Neural cell (in vitro differentiated cells): ENCODE measurements around the gene NPRL2. TPM values are rescaled to one million over a fixed set of nuclear protein-coding genes. Genes with fewer than 3 reads are reported as not detected.

Experiments
- H2AFZ ChIP-seq: fragments of 200-600, 300-800 bp; sonication (generic), shearing (Covaris generic); 2 replicates; pipeline ENCODE4 v1.6.0; 2014; ENCODE audit warnings: low read depth, mild to moderate bottlenecking, antibody characterized with exemption, low read length, moderate library complexity
- H3F3A ChIP-seq: fragments of 200-600 bp; shearing (Covaris generic); 2 replicates; pipeline ENCODE4 v1.6.1; 2016; ENCODE audit warnings: mild to moderate bottlenecking, moderate library complexity, mixed read lengths, antibody characterized with exemption, low read length; ENCODE audit not compliant: insufficient read depth, poor library complexity, severe bottlenecking
- H3K27ac ChIP-seq: fragments of 200-600, 300-800 bp; sonication (generic), shearing (Covaris generic); 2 replicates; pipeline ENCODE4 v1.5.1; 2014; ENCODE audit warnings: mild to moderate bottlenecking, low read length, moderate library complexity
- H3K27me3 ChIP-seq: fragments of 300-800, 200-600 bp; sonication (generic), shearing (Covaris generic); 2 replicates; pipeline ENCODE4 v1.6.0; 2014; ENCODE audit warnings: mild to moderate bottlenecking, low read depth, low read length, moderate library complexity; ENCODE audit not compliant: insufficient read depth
- H3K36me3 ChIP-seq: fragments of 300-800, 200-600 bp; sonication (generic), shearing (Covaris generic); 2 replicates; pipeline ENCODE4 v1.5.1; 2014; ENCODE audit warnings: mild to moderate bottlenecking, antibody characterized with exemption, low read length, moderate library complexity; ENCODE audit not compliant: insufficient read depth
- H3K4me2 ChIP-seq: fragments of 300-800, 200-600 bp; sonication (generic), shearing (Covaris generic); 2 replicates; pipeline ENCODE4 v1.6.0; 2014; ENCODE audit warnings: mild to moderate bottlenecking, low read length
- H3K4me3 ChIP-seq: fragments of 300-800, 200-600 bp; sonication (generic), shearing (Covaris generic); 2 replicates; pipeline ENCODE4 v1.5.1; 2014; ENCODE audit warnings: mild to moderate bottlenecking, low read length, moderate library complexity
- H3K79me2 ChIP-seq: fragments of 200-600 bp; shearing (Covaris generic); replicated peaks from 2 replicates; pipeline ENCODE4 v1.6.0; 2014; ENCODE audit warnings: mild to moderate bottlenecking, low read length, moderate library complexity; ENCODE audit not compliant: insufficient read depth
- H3K9ac ChIP-seq: fragments of 300-800, 200-600 bp; sonication (generic), shearing (Covaris generic); 2 replicates; pipeline ENCODE4 v1.6.1; 2016; ENCODE audit warnings: mild to moderate bottlenecking, low read length, mixed read lengths
- H3K9me2 ChIP-seq: fragments of 200-600 bp; shearing (Covaris generic); 2 replicates; pipeline ENCODE4 v1.6.1; 2016; ENCODE audit warnings: mild to moderate bottlenecking, low read length, mixed read lengths; ENCODE audit not compliant: insufficient read depth
- H3K9me3 ChIP-seq: fragments of 200-600, 300-800 bp; sonication (generic), shearing (Covaris generic); 2 replicates; pipeline ENCODE4 v1.6.1; 2016; ENCODE audit warnings: mild to moderate bottlenecking, mixed run types, low read length, moderate library complexity, mixed read lengths
- H4K20me1 ChIP-seq: fragments of 200-600 bp; shearing (Covaris generic); 2 replicates; pipeline ENCODE4 v1.6.1; 2016; ENCODE audit warnings: mild to moderate bottlenecking, mixed run types; ENCODE audit not compliant: insufficient read depth
- EP300 ChIP-seq: fragments of 450-650 bp; conservative IDR thresholded peaks from 2 replicates; pipeline ENCODE4 v1.6.1; 2014; ENCODE audit warnings: antibody characterized with exemption, mild to moderate bottlenecking, moderate library complexity; ENCODE audit not compliant: poor library complexity, severe bottlenecking
- EZH2 ChIP-seq: fragments of 200-600, 300-800 bp; shearing (Covaris generic), sonication (generic); IDR thresholded peaks from 2 replicates; pipeline ENCODE4 v1.6.1; 2014; ENCODE audit warnings: antibody characterized with exemption, low read length, borderline replicate concordance, mild to moderate bottlenecking; ENCODE audit not compliant: insufficient read depth, poor library complexity, severe bottlenecking
- MXI1 ChIP-seq: fragments of 450-650 bp; conservative IDR thresholded peaks from 2 replicates; pipeline ENCODE4 v1.6.1; 2014; ENCODE audit warnings: antibody characterized with exemption, mild to moderate bottlenecking; ENCODE audit not compliant: poor library complexity, severe bottlenecking
- POLR2AphosphoS5 ChIP-seq: IDR thresholded peaks from 2 replicates; pipeline ENCODE4 v1.6.1; 2012
- RAD21 ChIP-seq: fragments of 450-650 bp; conservative IDR thresholded peaks from 2 replicates; pipeline ENCODE4 v1.6.1; 2014; ENCODE audit warnings: antibody characterized with exemption, mild to moderate bottlenecking, moderate library complexity
- SMC3 ChIP-seq: fragments of 450-650 bp; conservative IDR thresholded peaks from 2 replicates; pipeline ENCODE4 v1.6.1; 2014; ENCODE audit warnings: antibody characterized with exemption, mild to moderate bottlenecking, moderate library complexity; ENCODE audit not compliant: poor library complexity
- TAF1 ChIP-seq: IDR thresholded peaks from 2 replicates; pipeline ENCODE4 v1.6.1; 2012; ENCODE audit warnings: low read depth
- polyA plus RNA-seq: library from polyadenylated mRNA; depleted of rRNA; stranded (reverse); fragments of >200 nt; gene quantifications from 2 replicates; pipeline ENCODE4 v1.2.3, GENCODE V29; 2014
- TF ChIP-seq, protein P1 (sequence below): fragments of 450-650 bp; IDR thresholded peaks from 2 replicates; pipeline ENCODE4 v1.5.1; 2014; ENCODE audit warnings: antibody characterized with exemption, mild to moderate bottlenecking, moderate library complexity; ENCODE audit not compliant: poor library complexity, severe bottlenecking
- TF ChIP-seq, protein P2 (sequence below): IDR thresholded peaks from 2 replicates; pipeline ENCODE4 v1.6.1; 2012; ENCODE audit warnings: borderline replicate concordance

NPRL2 gene
- polyA plus RNA-seq, 1 donor from 2014 or later = 118 TPM

DNA sequence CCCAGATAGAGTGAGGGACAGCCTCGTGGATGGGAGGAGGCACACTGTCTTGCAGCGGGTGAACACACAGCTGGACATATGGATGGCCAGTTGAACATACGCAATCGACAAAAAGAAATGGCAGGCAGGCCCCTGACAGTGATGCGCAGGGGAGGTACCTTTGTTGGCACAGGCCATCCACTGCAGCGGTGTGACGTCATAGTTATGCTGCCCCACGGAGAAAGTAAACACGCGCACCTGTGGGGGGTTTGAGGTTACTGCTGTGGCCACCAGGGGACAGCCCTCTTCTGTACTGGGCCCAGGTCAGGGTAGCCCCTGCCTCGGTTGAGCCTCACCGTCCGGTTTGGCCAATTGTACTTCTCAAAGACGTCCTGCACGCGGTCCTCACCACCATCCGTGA, 28.2 kb upstream of the NPRL2 start:
- no peaks in the 10 kb centered on the region for H4K20me1 ChIP-seq
- no peaks in the 10 kb centered on the region for H3K36me3 ChIP-seq
- no peak overlapping the region for H2AFZ ChIP-seq
- H3K9me3 ChIP-seq = no peaks in the 10 kb centered on the region
- no peaks in the 10 kb centered on the region for H3K27me3 ChIP-seq
- H3K9ac ChIP-seq = no peak overlapping the region
- no peak overlapping the region for H3K4me3 ChIP-seq
- H3K79me2 ChIP-seq = no peaks in the 10 kb centered on the region
- H3K4me2 ChIP-seq = no peak overlapping the region
- no peaks in the 10 kb centered on the region for H3K9me2 ChIP-seq
- no peaks in the 10 kb centered on the region for H3F3A ChIP-seq
- H3K27ac ChIP-seq = no peak overlapping the region
- TF ChIP-seq EZH2 (no peak), EP300 (no peak), MXI1 (no peak), POLR2AphosphoS5 (no peak), SMC3 (no peak), RAD21 (no peak), TAF1 (no peak)
- TF ChIP-seq, protein P1, sequence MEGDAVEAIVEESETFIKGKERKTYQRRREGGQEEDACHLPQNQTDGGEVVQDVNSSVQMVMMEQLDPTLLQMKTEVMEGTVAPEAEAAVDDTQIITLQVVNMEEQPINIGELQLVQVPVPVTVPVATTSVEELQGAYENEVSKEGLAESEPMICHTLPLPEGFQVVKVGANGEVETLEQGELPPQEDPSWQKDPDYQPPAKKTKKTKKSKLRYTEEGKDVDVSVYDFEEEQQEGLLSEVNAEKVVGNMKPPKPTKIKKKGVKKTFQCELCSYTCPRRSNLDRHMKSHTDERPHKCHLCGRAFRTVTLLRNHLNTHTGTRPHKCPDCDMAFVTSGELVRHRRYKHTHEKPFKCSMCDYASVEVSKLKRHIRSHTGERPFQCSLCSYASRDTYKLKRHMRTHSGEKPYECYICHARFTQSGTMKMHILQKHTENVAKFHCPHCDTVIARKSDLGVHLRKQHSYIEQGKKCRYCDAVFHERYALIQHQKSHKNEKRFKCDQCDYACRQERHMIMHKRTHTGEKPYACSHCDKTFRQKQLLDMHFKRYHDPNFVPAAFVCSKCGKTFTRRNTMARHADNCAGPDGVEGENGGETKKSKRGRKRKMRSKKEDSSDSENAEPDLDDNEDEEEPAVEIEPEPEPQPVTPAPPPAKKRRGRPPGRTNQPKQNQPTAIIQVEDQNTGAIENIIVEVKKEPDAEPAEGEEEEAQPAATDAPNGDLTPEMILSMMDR = no peak
- TF ChIP-seq, protein P2, sequence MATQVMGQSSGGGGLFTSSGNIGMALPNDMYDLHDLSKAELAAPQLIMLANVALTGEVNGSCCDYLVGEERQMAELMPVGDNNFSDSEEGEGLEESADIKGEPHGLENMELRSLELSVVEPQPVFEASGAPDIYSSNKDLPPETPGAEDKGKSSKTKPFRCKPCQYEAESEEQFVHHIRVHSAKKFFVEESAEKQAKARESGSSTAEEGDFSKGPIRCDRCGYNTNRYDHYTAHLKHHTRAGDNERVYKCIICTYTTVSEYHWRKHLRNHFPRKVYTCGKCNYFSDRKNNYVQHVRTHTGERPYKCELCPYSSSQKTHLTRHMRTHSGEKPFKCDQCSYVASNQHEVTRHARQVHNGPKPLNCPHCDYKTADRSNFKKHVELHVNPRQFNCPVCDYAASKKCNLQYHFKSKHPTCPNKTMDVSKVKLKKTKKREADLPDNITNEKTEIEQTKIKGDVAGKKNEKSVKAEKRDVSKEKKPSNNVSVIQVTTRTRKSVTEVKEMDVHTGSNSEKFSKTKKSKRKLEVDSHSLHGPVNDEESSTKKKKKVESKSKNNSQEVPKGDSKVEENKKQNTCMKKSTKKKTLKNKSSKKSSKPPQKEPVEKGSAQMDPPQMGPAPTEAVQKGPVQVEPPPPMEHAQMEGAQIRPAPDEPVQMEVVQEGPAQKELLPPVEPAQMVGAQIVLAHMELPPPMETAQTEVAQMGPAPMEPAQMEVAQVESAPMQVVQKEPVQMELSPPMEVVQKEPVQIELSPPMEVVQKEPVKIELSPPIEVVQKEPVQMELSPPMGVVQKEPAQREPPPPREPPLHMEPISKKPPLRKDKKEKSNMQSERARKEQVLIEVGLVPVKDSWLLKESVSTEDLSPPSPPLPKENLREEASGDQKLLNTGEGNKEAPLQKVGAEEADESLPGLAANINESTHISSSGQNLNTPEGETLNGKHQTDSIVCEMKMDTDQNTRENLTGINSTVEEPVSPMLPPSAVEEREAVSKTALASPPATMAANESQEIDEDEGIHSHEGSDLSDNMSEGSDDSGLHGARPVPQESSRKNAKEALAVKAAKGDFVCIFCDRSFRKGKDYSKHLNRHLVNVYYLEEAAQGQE = no peak

DNA sequence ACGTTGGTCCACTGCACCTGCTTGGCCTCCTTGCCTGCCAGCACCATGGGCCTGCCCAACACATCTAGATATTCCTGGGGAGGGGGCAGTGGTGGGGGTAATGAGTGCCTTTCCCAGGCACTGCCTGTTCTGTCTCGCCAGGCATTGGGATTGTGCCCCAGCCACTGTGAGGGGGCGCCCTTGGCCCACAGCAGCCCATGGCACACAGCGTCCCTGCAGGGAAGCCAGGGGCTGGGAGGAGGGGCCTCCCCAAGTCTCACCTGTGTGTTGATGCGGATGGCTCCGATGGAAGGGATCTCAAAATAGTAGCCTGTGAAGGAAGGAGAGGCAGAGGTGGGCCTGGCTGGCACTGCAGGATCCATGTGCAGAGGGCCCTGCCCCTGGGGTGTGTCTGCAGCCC, 27.4 kb upstream of the NPRL2 start:
- Histone ChIP-seq H3K9me2 (no peaks in the 10 kb centered on the region), H3K4me3 (no peak overlapping the region), H3K79me2 (no peaks in the 10 kb centered on the region), H4K20me1 (no peaks in the 10 kb centered on the region), H2AFZ (no peak overlapping the region), H3K4me2 (no peak overlapping the region), H3K9ac (no peak overlapping the region), H3K9me3 (no peaks in the 10 kb centered on the region), H3K36me3 (no peaks in the 10 kb centered on the region), H3K27ac (no peak overlapping the region), H3K27me3 (no peaks in the 10 kb centered on the region), H3F3A (no peaks in the 10 kb centered on the region)
- TF ChIP-seq, protein P2 = no peak
- TF ChIP-seq SMC3 (no peak), MXI1 (no peak), POLR2AphosphoS5 (no peak), RAD21 (no peak), TAF1 (no peak)
- TF ChIP-seq, protein P1 = no peak
